HUES6 (cell line): ENCODE measurements around the gene ERN1.

Experiments used
- H3K27ac ChIP-seq: 2 replicates; pipeline ENCODE4 v1.7.0; 2013; ENCODE audit warnings: low read depth, mild to moderate bottlenecking, low read length, inconsistent platforms
- H3K27me3 ChIP-seq: 2 replicates; pipeline ENCODE4 v1.6.1; 2013; ENCODE audit warnings: low read length; ENCODE audit not compliant: control insufficient read depth, insufficient read depth
- H3K36me3 ChIP-seq: 2 replicates; pipeline ENCODE4 v1.6.1; 2013; ENCODE audit warnings: low read length; ENCODE audit not compliant: control insufficient read depth, insufficient read depth
- H3K4me1 ChIP-seq: 2 replicates; pipeline ENCODE4 v1.6.1; 2013; ENCODE audit warnings: low read length; ENCODE audit not compliant: control insufficient read depth, insufficient read depth
- H3K4me3 ChIP-seq: 2 replicates; pipeline ENCODE4 v1.5.1; 2013; ENCODE audit warnings: low read depth, low read length
- H3K9ac ChIP-seq: one replicate; pipeline ENCODE4 v1.6.1; 2013; ENCODE audit warnings: mild to moderate bottlenecking, low read length
- H3K9me3 ChIP-seq: 2 replicates; pipeline ENCODE4 v1.6.1; 2013; ENCODE audit warnings: low read depth, low read length; ENCODE audit not compliant: control insufficient read depth, insufficient read depth

Gene ERN1

DNA sequence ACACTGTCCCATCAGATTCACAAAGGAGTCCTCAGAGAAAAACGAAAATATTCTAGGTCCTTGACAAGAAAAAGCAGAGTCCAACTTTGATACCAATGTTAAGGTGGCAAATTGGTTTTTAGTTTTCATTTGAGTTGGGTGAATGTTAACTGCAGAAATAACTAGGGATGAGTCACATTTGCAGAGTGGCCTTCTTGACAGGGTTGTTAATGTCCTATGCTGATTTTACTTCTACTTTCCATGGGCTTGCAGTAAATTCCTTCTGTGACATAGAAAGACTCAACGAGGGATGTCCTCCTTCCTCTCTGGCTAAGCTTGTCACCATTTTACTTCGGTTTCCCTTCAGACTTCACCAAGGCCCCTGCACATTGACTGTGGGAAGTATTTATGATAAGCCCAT, 62.3 kb downstream of the ERN1 start:
- H3K9ac ChIP-seq = no peak overlapping the region
- peaks cover 17% of the 10 kb centered on the region for H3K9me3 ChIP-seq
- H3K4me3 ChIP-seq = no peak overlapping the region
- H3K36me3 ChIP-seq = peaks cover 25% of the 10 kb centered on the region
- peaks cover 3% of the 10 kb centered on the region for H3K4me1 ChIP-seq
- no peak overlapping the region for H3K27ac ChIP-seq
- no peaks in the 10 kb centered on the region for H3K27me3 ChIP-seq

DNA sequence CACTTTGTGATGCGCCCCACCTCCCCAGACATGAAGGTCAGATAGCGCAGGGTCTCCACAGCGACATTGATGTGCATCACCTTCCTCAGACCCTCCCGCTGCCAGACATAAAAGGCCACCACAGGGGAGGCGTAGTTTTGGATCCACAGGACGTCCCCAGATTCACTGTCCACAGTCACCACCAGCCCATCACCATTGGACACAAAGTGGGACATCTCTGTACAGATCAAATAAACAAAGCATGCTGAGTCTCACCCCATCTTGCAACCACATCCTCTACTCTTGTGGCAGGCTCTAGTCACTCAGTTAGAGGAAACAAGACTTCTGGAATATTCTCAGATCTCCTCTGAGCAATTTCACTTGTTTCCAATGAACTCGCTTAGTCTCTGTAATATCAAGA, 63.2 kb downstream of the ERN1 start:
- Histone ChIP-seq H3K9me3 (peaks cover 17% of the 10 kb centered on the region), H3K9ac (no peak overlapping the region), H3K27me3 (no peaks in the 10 kb centered on the region), H3K4me1 (peaks cover 3% of the 10 kb centered on the region), H3K4me3 (no peak overlapping the region), H3K36me3 (peaks cover 23% of the 10 kb centered on the region), H3K27ac (no peak overlapping the region)

DNA sequence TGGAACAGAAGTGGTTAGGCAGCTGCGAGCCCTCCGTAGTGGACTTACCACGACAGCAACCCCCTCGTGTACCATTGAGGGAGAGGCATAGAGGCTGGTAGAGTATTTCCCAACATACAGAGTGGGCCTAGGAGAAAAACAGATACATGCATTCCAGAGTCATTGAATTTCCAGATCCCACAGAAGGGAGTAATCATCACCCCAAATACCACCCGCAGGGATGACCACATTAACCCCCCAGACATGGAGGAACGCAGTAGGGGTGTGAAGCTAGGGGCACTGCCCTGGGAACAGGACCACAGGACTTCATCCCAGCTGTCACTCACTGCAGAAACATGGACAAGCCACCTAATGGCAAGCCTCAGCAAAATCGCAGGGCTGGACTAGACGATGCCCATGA, 64.8 kb downstream of the ERN1 start:
- Histone ChIP-seq H3K36me3 (peaks cover 13% of the 10 kb centered on the region), H3K9ac (no peak overlapping the region), H3K4me3 (no peak overlapping the region), H3K27me3 (no peaks in the 10 kb centered on the region), H3K9me3 (peaks cover 15% of the 10 kb centered on the region), H3K4me1 (peaks cover 3% of the 10 kb centered on the region), H3K27ac (no peak overlapping the region)

DNA sequence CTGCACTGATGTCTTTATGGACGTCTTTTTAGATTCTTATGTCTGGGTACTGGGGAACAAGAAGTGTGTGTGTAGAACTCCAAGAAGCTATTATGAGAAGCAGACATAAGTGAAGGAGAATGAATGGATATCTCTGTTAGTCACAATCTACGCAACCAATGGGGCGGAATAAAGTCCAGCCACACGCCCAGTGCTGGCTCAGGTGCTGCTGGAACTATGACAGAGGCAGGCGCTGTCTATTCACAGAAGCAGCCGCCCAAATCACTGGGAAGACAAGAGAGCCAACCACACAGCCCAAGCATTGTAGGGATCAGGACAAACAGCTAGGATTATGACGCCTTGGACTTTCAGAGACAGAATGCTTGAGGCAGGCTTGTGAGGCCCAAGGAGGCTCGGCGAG, 65.6 kb downstream of the ERN1 start:
- Histone ChIP-seq H3K4me1 (peaks cover 3% of the 10 kb centered on the region), H3K27ac (no peak overlapping the region), H3K36me3 (peaks cover 5% of the 10 kb centered on the region; the same call in 1 of the 2 replicates), H3K27me3 (no peaks in the 10 kb centered on the region), H3K9ac (no peak overlapping the region), H3K9me3 (peaks cover 6% of the 10 kb centered on the region; the same call in 1 of the 2 replicates), H3K4me3 (peak overlapping the region; percentile 20; the same call in 1 of the 2 replicates)

DNA sequence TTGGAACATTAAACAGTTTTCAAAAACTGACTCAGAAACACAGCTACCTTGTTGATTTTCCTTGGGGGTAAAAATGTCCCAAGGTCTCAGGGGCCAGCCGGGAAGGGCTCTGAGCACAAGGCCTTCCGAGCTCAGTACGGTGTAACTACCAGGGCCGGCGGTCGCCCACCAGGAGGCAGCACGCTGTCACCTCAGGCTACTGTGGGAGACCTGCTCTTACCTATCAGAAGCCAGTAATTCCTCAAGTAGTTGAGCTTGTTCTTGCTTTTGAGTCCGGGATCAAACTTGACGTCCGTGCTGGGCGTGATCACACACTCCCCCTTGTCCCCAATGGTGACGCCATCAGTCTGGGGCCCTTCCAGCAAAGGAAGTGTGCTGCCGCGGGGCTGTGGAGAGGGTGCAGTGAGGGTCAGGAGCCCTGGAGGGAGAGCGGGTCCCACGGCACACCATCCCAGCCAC, 66.1 kb downstream of the ERN1 start:
- peaks cover 5% of the 10 kb centered on the region; the same call in 1 of the 2 replicates for H3K36me3 ChIP-seq
- no peak overlapping the region for H3K27ac ChIP-seq
- no peak overlapping the region for H3K9ac ChIP-seq
- H3K27me3 ChIP-seq = no peaks in the 10 kb centered on the region
- H3K4me3 ChIP-seq = peak overlapping the region; percentile 20; the same call in 1 of the 2 replicates
- peaks cover 3% of the 10 kb centered on the region for H3K4me1 ChIP-seq
- H3K9me3 ChIP-seq = peaks cover 6% of the 10 kb centered on the region; the same call in 1 of the 2 replicates

DNA sequence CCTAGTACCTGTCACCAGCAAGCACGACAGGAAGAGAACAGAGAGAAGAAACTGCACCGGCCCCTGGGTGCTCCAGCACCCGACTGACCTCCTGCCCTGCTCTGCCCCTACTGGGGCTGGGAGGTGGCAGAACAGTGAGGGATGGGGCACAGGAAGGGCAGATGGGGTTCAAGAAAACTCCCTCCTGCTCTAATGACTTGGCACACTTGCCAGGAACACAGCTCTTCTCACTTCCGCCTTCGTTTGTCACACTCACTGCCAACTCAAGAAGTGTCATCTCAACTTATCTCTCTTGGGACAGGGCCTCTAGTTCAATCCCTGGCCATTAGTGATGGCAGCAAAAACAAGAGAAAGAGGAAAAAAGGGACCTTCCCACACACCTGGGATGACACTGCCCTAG, 66.9 kb downstream of the ERN1 start:
- H3K4me3 ChIP-seq = no peak overlapping the region
- H3K27ac ChIP-seq = no peak overlapping the region
- peaks cover 3% of the 10 kb centered on the region for H3K4me1 ChIP-seq
- no peaks in the 10 kb centered on the region for H3K36me3 ChIP-seq
- no peak overlapping the region for H3K9ac ChIP-seq
- no peaks in the 10 kb centered on the region for H3K27me3 ChIP-seq
- H3K9me3 ChIP-seq = no peaks in the 10 kb centered on the region

DNA sequence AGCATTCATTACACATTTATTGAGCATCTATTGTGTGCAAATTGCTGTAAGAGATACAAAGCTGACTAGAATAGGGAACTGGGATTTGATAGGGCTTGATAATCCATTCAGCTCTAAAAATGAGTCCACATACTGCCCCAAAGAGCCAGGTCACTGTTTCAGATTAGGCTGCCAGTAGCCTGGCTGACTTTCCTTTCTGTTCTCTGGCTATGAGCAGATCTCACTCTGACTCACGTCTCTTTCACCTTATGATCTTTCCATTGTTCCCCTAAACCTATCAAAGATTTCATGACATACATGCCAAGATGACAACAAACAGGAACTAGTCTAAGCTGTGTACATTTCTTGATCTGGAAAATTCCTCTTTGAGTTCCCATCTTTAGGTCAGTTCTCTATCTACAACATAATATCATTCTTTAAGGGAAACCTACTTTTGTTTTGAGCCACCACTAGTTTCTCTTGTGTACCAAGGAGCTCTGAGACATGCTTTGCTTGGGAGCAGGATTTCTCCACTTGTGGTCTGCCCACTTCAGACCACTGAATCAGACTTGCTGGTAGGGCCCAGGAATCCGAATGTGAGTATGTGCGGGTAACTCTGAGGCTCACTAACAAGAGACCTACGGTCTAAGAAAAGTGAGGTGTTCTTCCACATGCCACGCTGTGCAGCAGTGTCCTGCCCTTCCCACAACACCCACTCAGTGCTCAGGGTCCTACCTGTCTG, 68.6 kb downstream of the ERN1 start:
- no peaks in the 10 kb centered on the region for H3K9me3 ChIP-seq
- H3K4me3 ChIP-seq = no peak overlapping the region
- H3K27me3 ChIP-seq = no peaks in the 10 kb centered on the region
- no peaks in the 10 kb centered on the region for H3K36me3 ChIP-seq
- no peak overlapping the region for H3K9ac ChIP-seq
- no peak overlapping the region for H3K27ac ChIP-seq
- peaks cover 11% of the 10 kb centered on the region for H3K4me1 ChIP-seq

DNA sequence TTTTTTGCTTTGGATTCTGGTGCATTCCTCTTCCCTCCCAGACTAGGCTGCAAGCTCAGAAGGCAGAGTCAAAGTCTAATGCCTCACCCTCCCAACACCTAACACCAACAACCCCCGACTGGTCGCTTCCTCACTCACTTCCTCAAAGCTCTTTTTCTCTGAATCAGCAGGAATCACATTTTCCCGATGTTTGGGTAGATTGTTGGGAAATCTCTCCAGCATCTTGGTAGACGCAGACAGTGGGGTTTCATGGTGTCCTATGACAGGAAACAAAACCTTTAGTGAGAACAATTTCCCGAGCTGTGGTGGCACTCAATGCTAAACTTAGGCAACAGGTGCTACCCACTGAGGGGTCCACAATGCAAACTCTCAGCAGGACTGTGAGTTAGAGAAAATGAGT, 69.6 kb downstream of the ERN1 start:
- H3K27ac ChIP-seq = no peak overlapping the region
- H3K4me1 ChIP-seq = peaks cover 21% of the 10 kb centered on the region

DNA sequence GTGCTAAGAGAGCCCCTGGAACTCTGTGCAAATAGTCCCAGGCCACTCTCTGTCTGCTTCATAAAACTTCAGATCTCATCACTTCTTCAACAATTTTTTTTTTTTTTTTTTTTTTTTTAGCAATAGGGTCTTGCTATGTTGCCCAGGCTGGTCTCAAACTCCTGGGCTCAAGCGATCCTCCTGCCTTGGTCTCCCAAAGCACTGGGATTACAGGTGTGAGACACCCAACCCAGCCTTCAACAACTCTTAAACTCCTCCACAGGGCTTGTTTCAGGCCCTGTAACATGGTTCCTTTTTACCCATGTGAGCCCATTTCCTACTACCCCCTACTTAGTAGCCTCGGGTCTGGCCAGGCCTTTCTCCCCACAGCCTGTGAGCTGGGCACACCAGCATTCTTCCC, 70.2 kb downstream of the ERN1 start:
- Histone ChIP-seq H3K9me3 (no peaks in the 10 kb centered on the region), H3K9ac (no peak overlapping the region), H3K27ac (no peak overlapping the region), H3K27me3 (no peaks in the 10 kb centered on the region), H3K36me3 (no peaks in the 10 kb centered on the region), H3K4me3 (no peak overlapping the region), H3K4me1 (peaks cover 21% of the 10 kb centered on the region)

More for the DNA sequence above, 69.6 kb downstream of the ERN1 start:
- Histone ChIP-seq H3K27me3 (no peaks in the 10 kb centered on the region), H3K9me3 (no peaks in the 10 kb centered on the region), H3K4me3 (no peak overlapping the region), H3K36me3 (no peaks in the 10 kb centered on the region), H3K9ac (no peak overlapping the region)

DNA sequence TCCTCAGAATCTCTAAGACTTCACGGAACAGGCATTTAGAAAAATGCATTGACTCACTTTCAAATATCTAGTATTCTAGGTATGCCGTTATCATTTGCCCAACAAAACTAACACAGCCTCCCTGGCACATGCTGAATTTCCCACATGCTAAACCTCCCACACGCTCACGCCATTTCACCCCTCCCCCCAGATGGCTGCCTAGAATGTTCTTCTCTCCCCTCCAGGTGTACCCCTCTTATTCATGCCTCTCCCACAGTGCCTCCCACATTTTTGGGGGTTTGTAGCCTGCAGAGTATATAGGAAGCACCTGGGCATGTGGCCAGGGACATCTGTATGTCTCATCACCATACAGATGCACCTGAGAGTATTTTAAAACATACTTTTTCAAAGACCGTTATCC, 71.3 kb downstream of the ERN1 start:
- peaks cover 3% of the 10 kb centered on the region; the same call in 1 of the 2 replicates for H3K36me3 ChIP-seq
- H3K27ac ChIP-seq = no peak overlapping the region
- H3K27me3 ChIP-seq = no peaks in the 10 kb centered on the region
- no peak overlapping the region for H3K4me3 ChIP-seq
- no peaks in the 10 kb centered on the region for H3K9me3 ChIP-seq
- no peak overlapping the region for H3K9ac ChIP-seq
- peaks cover 17% of the 10 kb centered on the region for H3K4me1 ChIP-seq

DNA sequence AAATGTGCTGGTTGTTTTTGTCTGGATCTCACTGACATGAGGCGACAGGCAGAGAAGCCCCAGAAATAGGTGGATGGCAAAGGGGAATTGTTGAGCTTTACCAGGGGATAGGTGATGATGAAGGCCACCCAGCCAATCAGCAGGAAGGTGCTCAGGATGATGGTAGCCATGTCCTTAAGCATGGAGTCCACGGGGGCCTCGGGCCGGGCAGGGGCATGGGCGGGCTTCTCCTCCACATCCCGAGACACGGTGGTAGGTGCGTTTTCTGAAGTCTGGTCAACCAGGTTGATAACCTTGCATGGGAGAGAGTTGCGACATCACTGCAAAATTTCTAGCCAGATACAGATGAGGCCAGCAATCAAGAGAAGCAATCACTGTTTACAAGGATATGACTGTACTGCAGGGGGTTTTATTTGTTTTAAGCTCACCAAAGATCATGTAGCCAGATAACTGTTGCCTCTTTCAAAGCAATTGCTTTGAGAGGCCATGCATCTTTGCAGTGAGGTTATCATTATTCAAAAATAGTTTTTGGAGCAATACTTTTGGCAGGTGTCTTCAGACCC, 72.2 kb downstream of the ERN1 start:
- Histone ChIP-seq H3K4me1 (peaks cover 17% of the 10 kb centered on the region), H3K9ac (no peak overlapping the region), H3K27ac (no peak overlapping the region), H3K4me3 (no peak overlapping the region), H3K27me3 (no peaks in the 10 kb centered on the region), H3K36me3 (peaks cover 7% of the 10 kb centered on the region; the same call in 1 of the 2 replicates), H3K9me3 (no peaks in the 10 kb centered on the region)
